K562 (cell line): ENCODE measurements around the gene NPNT. TPM values are rescaled to one million over a fixed set of nuclear protein-coding genes. Genes with fewer than 3 reads are reported as not detected.

Source experiments
- ATAC-seq: fragments of 200-7000 bp; cut with Tn5 transposase; 3 replicates; pipeline ENCODE4 v1.9.1; 2020; ENCODE audit warnings: moderate library complexity
- BruUV-seq: library from RNA; stranded (reverse); fragments of 400-500 nt; replicated peaks from 2 replicates; lab custom pipeline; 2021; lab: Mats Ljungman, UMichigan
- CTCF ChIA-PET: fragments of 300-600 bp; formaldehyde crosslinking; extraction: SDS; loops from one replicate; lab custom pipeline; 2021; ENCODE audit warnings: low intra/inter-chr PET ratio; lab: Yijun Ruan, JAX
- POLR2A ChIA-PET: fragments of 300-600, 350-650 bp; sonication (Branson Sonifier 250); formaldehyde crosslinking; extraction: SDS; loops from one replicate; lab custom pipeline; 2021; ENCODE audit warnings: antibody characterized with exemption, inconsistent platforms; lab: Yijun Ruan, JAX
- DNase-seq, 4 experiments: peaks; one replicate each; pipeline versions ENCODE4 v3.0.0 to v3.0.0-alpha.2; 2011 to 2018; ENCODE audit warnings: low spot score in 3 of 4, mixed read lengths in 3 of 4; ENCODE audit errors: extremely low read depth in 1 of 4
- FAIRE-seq: peaks from 2 replicates; lab custom pipeline; 2011; peaks lifted over from hg19 to GRCh38; lab: Jason Lieb, UNC
- H2AFZ ChIP-seq: 2 replicates; pipeline ENCODE4 v1.6.0; 2011; ENCODE audit warnings: low read depth, low read length, control low read depth, inconsistent platforms
- H3K27ac ChIP-seq: fragments of 200-600 bp; 3 replicates; pipeline ENCODE4 v1.8.0; 2011; ENCODE audit warnings: low read depth, mild to moderate bottlenecking, control low read depth, inconsistent platforms, low read length, moderate library complexity, mixed read lengths; ENCODE audit errors: extremely low read depth
- H3K27me3 ChIP-seq, 2 experiments: fragments of 300-600 bp in 1 of 2; 2 replicates in 1 of 2; 3 replicates in 1 of 2; pipeline versions ENCODE4 v1.6.0 to v1.8.0; 2011; ENCODE audit warnings: inconsistent platforms in 2 of 2, low read length in 2 of 2, mild to moderate bottlenecking in 1 of 2, mixed read lengths in 1 of 2, moderate library complexity in 1 of 2; ENCODE audit not compliant: control insufficient read depth in 2 of 2, insufficient read depth in 2 of 2
- H3K36me3 ChIP-seq: fragments of 300-600 bp; 3 replicates; pipeline ENCODE4 v1.8.0; 2011; ENCODE audit warnings: mild to moderate bottlenecking, low read length, inconsistent platforms; ENCODE audit not compliant: control insufficient read depth, insufficient read depth
- H3K4me1 ChIP-seq, 2 experiments: fragments of 200-600 bp in 1 of 2; replicated peaks in 1 of 2; 2 replicates in 1 of 2; 3 replicates in 1 of 2; pipeline versions ENCODE4 v1.5.1 to v1.8.0; 2011; ENCODE audit warnings: inconsistent platforms in 2 of 2, low read length in 2 of 2, mild to moderate bottlenecking in 1 of 2, mixed read lengths in 1 of 2, moderate library complexity in 1 of 2; ENCODE audit not compliant: control insufficient read depth in 2 of 2, insufficient read depth in 2 of 2
- H3K4me2 ChIP-seq: 2 replicates; pipeline ENCODE4 v1.6.1; 2011; ENCODE audit warnings: low read length, control low read depth, inconsistent platforms, mixed read lengths; ENCODE audit not compliant: insufficient read depth
- H3K4me3 ChIP-seq: fragments of 200-600 bp; sonication (generic), shearing (Covaris generic); 2 replicates; pipeline ENCODE4 v1.5.1; 2016; ENCODE audit warnings: control low read depth, inconsistent platforms
- H3K79me2 ChIP-seq: fragments of 200-600 bp; 3 replicates; pipeline ENCODE4 v1.8.0; 2011; ENCODE audit warnings: low read length, inconsistent platforms; ENCODE audit not compliant: control insufficient read depth, insufficient read depth
- H3K9ac ChIP-seq, 2 experiments: 2 replicates each; pipeline versions ENCODE4 v1.6.0 to v1.6.1; 2011; ENCODE audit warnings: low read depth in 2 of 2, low read length in 2 of 2, control low read depth in 1 of 2, inconsistent platforms in 1 of 2, mild to moderate bottlenecking in 1 of 2, mixed read lengths in 1 of 2; ENCODE audit not compliant: insufficient read depth in 1 of 2
- H3K9me1 ChIP-seq: one replicate; pipeline ENCODE4 v1.6.0; 2011; ENCODE audit warnings: inconsistent platforms, mild to moderate bottlenecking, low read length, moderate library complexity; ENCODE audit not compliant: control insufficient read depth, insufficient read depth
- H3K9me3 ChIP-seq: replicated peaks from 2 replicates; pipeline ENCODE4 v1.5.1; 2011; ENCODE audit warnings: low read depth, low read length, inconsistent platforms; ENCODE audit not compliant: control insufficient read depth, insufficient read depth
- H4K20me1 ChIP-seq: replicated peaks from 2 replicates; pipeline ENCODE4 v1.6.1; 2011; ENCODE audit warnings: low read length, inconsistent platforms, mixed read lengths; ENCODE audit not compliant: control insufficient read depth, insufficient read depth
- CTBP1 ChIP-seq: fragments of 450-650 bp; IDR thresholded peaks from 2 replicates; pipeline ENCODE4 v1.6.1; 2016; ENCODE audit warnings: borderline replicate concordance
- DIDO1 ChIP-seq: fragments of 450-650 bp; IDR thresholded peaks from 2 replicates; pipeline ENCODE4 v1.6.1; 2016; ENCODE audit warnings: low read depth, missing biosample characterization, missing genetic modification characterization
- EGR1 ChIP-seq: fragments of 450-650 bp; conservative IDR thresholded peaks from 2 replicates; pipeline ENCODE4 v1.6.1; 2017; ENCODE audit warnings: mild to moderate bottlenecking
- KAT2B ChIP-seq: IDR thresholded peaks from one replicate; pipeline ENCODE4 v1.6.1; 2012; ENCODE audit warnings: low read depth, mild to moderate bottlenecking, control low read depth, inconsistent platforms, low read length, moderate library complexity
- KLF16 ChIP-seq: IDR thresholded peaks from 2 replicates; pipeline ENCODE4 v1.6.1; 2016; ENCODE audit warnings: antibody characterized with exemption
- POLR2AphosphoS2 ChIP-seq: IDR thresholded peaks from 2 replicates; pipeline ENCODE4 v1.6.1; 2012; ENCODE audit warnings: low read length, improper control_type of control experiment
- ZNF165 ChIP-seq: fragments of 250-450 bp; sonication (Bioruptor Pico); IDR thresholded peaks from 2 replicates; pipeline ENCODE4 v1.4.0; 2020; ENCODE audit warnings: borderline replicate concordance
- in situ Hi-C: fragments of 300-500 bp; cut with MboI; formaldehyde crosslinking; loops from 4 replicates; pipeline ENCODE4 v1.15.0; 2018; ENCODE audit warnings: inconsistent platforms, mixed read lengths
- intact Hi-C: fragments of 100-400 bp; cut with micrococcal nuclease; formaldehyde crosslinking; loops from 2 replicates; pipeline ENCODE4 v1.14.2; 2022
- polyA plus RNA-seq, 8 experiments: library from polyadenylated mRNA; depleted of rRNA in 4 of 8; stranded (reverse) in 5 of 8; unstranded in 3 of 8; fragments of >200 nt; fragmentation: Nextera tagmentation in 2 of 8; fragmentation: Illumina TruSeq in 1 of 8; extraction: Ambion mirVana in 2 of 8; extraction: Trizol in 1 of 8; gene quantifications; 2 replicates each; pipeline versions ENCODE4 v1.2.1 to v1.2.3, GENCODE V29; 2011 to 2014; ENCODE audit warnings: inconsistent platforms in 1 of 8, missing spikeins in 1 of 8
- total RNA-seq, 7 experiments: library from RNA; depleted of rRNA in 6 of 7; stranded (reverse); fragments of >200 nt in 6 of 7; fragmentation: Illumina TruSeq in 2 of 7; extraction: Trizol in 2 of 7; gene quantifications; 2 replicates each; pipeline versions ENCODE4 v1.2.1 to v1.2.3, GENCODE V29; 2011 to 2021; ENCODE audit warnings: low replicate concordance in 1 of 7
- TF ChIP-seq, protein P1 (sequence below): fragments of 450-650 bp; conservative IDR thresholded peaks from 2 replicates; pipeline ENCODE4 v1.6.1; 2016; ENCODE audit warnings: missing genetic modification characterization, low read depth, mild to moderate bottlenecking, control low read depth, missing compliant biosample characterization

Gene NPNT
- total and polyA plus RNA-seq, 9 of the 15 experiments (the other 6 are each of a cell fraction or from before 2014, with no cell fraction given) = 0.22 TPM; not detected in 8

GRCh38 chr4:105921301-105921700 is 26.0 kb downstream of the NPNT start:
- H3K4me2 ChIP-seq = no peak overlapping the region
- no peak for FAIRE-seq
- TF ChIP-seq KLF16 (no peak), DIDO1 (tag) (no peak), ZNF165 (CRISPR knock-in tag) (no peak), EGR1 (no peak), POLR2AphosphoS2 (no peak), CTBP1 (no peak), KAT2B (no peak)
- TF ChIP-seq, protein P1, sequence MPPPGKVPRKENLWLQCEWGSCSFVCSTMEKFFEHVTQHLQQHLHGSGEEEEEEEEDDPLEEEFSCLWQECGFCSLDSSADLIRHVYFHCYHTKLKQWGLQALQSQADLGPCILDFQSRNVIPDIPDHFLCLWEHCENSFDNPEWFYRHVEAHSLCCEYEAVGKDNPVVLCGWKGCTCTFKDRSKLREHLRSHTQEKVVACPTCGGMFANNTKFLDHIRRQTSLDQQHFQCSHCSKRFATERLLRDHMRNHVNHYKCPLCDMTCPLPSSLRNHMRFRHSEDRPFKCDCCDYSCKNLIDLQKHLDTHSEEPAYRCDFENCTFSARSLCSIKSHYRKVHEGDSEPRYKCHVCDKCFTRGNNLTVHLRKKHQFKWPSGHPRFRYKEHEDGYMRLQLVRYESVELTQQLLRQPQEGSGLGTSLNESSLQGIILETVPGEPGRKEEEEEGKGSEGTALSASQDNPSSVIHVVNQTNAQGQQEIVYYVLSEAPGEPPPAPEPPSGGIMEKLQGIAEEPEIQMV = no peak

More at GRCh38 chr4:105921301-105921700, 26.0 kb downstream of the NPNT start:
- Histone ChIP-seq H2AFZ (no peak overlapping the region), H3K4me1 (no peaks in the 10 kb centered on the region), H3K36me3 (no peaks in the 10 kb centered on the region), H3K9me1 (no peaks in the 10 kb centered on the region), H3K27ac (no peak overlapping the region), H3K79me2 (no peaks in the 10 kb centered on the region), H3K9ac (no peak overlapping the region), H3K4me3 (no peak overlapping the region), H3K9me3 (no peaks in the 10 kb centered on the region), H3K27me3 (no peaks in the 10 kb centered on the region), H4K20me1 (no peaks in the 10 kb centered on the region)
- ChIA-PET CTCF (no interaction called here), POLR2A (no interaction called here)
- ATAC-seq = no peak
- DNase-seq = no peak
- no TSS peak for BruUV-seq
- in situ Hi-C loops = no loop called here
- intact Hi-C loops = no loop called here
